CD4-positive, alpha-beta T cell treated with Interleukin-12 subunit alpha and Interleukin-12 subunit beta, for 1 hour (primary cell): ENCODE measurements around the gene PDZD11.
"Not testable (repeated sequence)": the region's sequence is repeated elsewhere in the genome, so short reads cannot be mapped to it uniquely, and the experiment has no call there.

ENCODE experiments used
- DNase-seq: peaks from one replicate; pipeline ENCODE4 v3.0.0-alpha.2; 2020

Gene PDZD11

GRCh38 chrX:70289793-70290770, at the start of gene PDZD11, which contains the start of gene KIF4A:
Gene PDZD11, minus strand, starts transcription at chrX:70289927. Its CDS starts 586 bp downstream, at chrX:70289341.
Gene KIF4A, plus strand, starts transcription at chrX:70290104. Its CDS starts 355 bp downstream, at chrX:70290459.
- DNase-seq, result peak; percentile 84

- no peak for DNase-seq
Observed at GRCh38 chrX:70338290-70338689, 48.6 kb upstream of the PDZD11 start.

GRCh38 chrX:70336767-70337166, 47.0 kb upstream of the PDZD11 start:
- no peak for DNase-seq

GRCh38 chrX:70332600-70332999, 42.9 kb upstream of the PDZD11 start:
- DNase-seq, result no peak

GRCh38 chrX:70331161-70331560, 41.4 kb upstream of the PDZD11 start:
- no peak for DNase-seq

GRCh38 chrX:70324326-70324725, 34.6 kb upstream of the PDZD11 start:
- no peak for DNase-seq

- not testable (repeated sequence) for DNase-seq
Observed at GRCh38 chrX:70323628-70324027, 33.9 kb upstream of the PDZD11 start.

- no peak for DNase-seq
Observed at GRCh38 chrX:70322784-70323183, 33.1 kb upstream of the PDZD11 start.

GRCh38 chrX:70313503-70313902, 23.8 kb upstream of the PDZD11 start:
- no peak for DNase-seq

GRCh38 chrX:70301716-70302115, 12.0 kb upstream of the PDZD11 start:
- no peak for DNase-seq

- no peak for DNase-seq
Observed at GRCh38 chrX:70293621-70294020, 3.9 kb upstream of the PDZD11 start.

GRCh38 chrX:70292788-70293187, 3.1 kb upstream of the PDZD11 start:
- DNase-seq, result no peak

- DNase-seq, result no peak
Observed at GRCh38 chrX:70289168-70289792, 447 bp downstream of the PDZD11 start.

GRCh38 chrX:70281951-70282350, 7.8 kb downstream of the PDZD11 start, which contains the start of gene RAB41:
Gene RAB41, plus strand, starts transcription at chrX:70282172. Its CDS starts 46 bp downstream, at chrX:70282218.
- DNase-seq, result no peak

- no peak for DNase-seq
Observed at GRCh38 chrX:70280573-70280972, 9.2 kb downstream of the PDZD11 start.

GRCh38 chrX:70279081-70279480, 10.6 kb downstream of the PDZD11 start:
- no peak for DNase-seq

- DNase-seq, result not testable (repeated sequence)
Observed at GRCh38 chrX:70274029-70274428, 15.7 kb downstream of the PDZD11 start.

GRCh38 chrX:70268034-70268433, 21.7 kb downstream of the PDZD11 start, which contains the start of gene ARR3:
Gene ARR3, plus strand, starts transcription at chrX:70268334. Its CDS starts 1,052 bp downstream, at chrX:70269386.
- DNase-seq, result no peak

GRCh38 chrX:70264784-70265183, 24.9 kb downstream of the PDZD11 start:
- DNase-seq, result no peak

- peak; percentile 3 for DNase-seq
Observed at GRCh38 chrX:70262952-70263567, 26.7 kb downstream of the PDZD11 start.

GRCh38 chrX:70260104-70260503, 29.6 kb downstream of the PDZD11 start, which contains the start of gene P2RY4:
Gene P2RY4, minus strand, starts transcription at chrX:70260204. Its CDS starts 580 bp downstream, at chrX:70259624.
- no peak for DNase-seq

GRCh38 chrX:70257423-70258288, 32.1 kb downstream of the PDZD11 start:
- no peak for DNase-seq
